CD14-positive monocyte (primary cell): ENCODE results near the gene SGMS1. TPM values are rescaled to one million over a fixed set of nuclear protein-coding genes. Genes with fewer than 3 reads are reported as not detected.
A peak's percentile ranks its signal among the peaks of the same experiment; 100 is the strongest.
"Not testable (repeated sequence)": the region's sequence is repeated elsewhere in the genome, so short reads cannot be mapped to it uniquely, and the experiment has no call there.

Experiments
- DNase-seq, 3 donors: peaks; one replicate each; pipeline ENCODE4 v3.0.0-alpha.2; 2011 to 2022
- H2AFZ ChIP-seq: 2 replicates; pipeline ENCODE4 v1.6.0; 2012; ENCODE audit warnings: mild to moderate bottlenecking, low read depth, low read length, inconsistent platforms; ENCODE audit not compliant: insufficient read depth, poor library complexity, severe bottlenecking
- H3K27ac ChIP-seq, 2 donors: 1 replicate in 1 of 2; 2 replicates in 1 of 2; pipeline ENCODE4 v1.5.1; 2012 to 2013; ENCODE audit warnings: low read length in 2 of 2, control low read depth in 1 of 2, inconsistent platforms in 1 of 2, low read depth in 1 of 2, mild to moderate bottlenecking in 1 of 2
- H3K27me3 ChIP-seq, 2 donors: one replicate each; pipeline versions ENCODE4 v1.6.0 to v1.6.1; 2011 to 2013; ENCODE audit warnings: low read length in 2 of 2; ENCODE audit not compliant: control insufficient read depth in 2 of 2, insufficient read depth in 2 of 2
- H3K36me3 ChIP-seq, 2 donors: replicated peaks in 1 of 2; 1 replicate in 1 of 2; 2 replicates in 1 of 2; pipeline versions ENCODE4 v1.5.1 to v1.6.1; 2012 to 2013; ENCODE audit warnings: low read length in 2 of 2, control low read depth in 1 of 2, inconsistent platforms in 1 of 2, mild to moderate bottlenecking in 1 of 2; ENCODE audit not compliant: insufficient read depth in 2 of 2, control insufficient read depth in 1 of 2
- H3K4me1 ChIP-seq, 2 donors: 1 replicate in 1 of 2; 2 replicates in 1 of 2; pipeline versions ENCODE4 v1.5.1 to v1.6.1; 2012 to 2013; ENCODE audit warnings: low read length in 2 of 2, control low read depth in 1 of 2, inconsistent platforms in 1 of 2, mild to moderate bottlenecking in 1 of 2, moderate library complexity in 1 of 2; ENCODE audit not compliant: insufficient read depth in 2 of 2, control insufficient read depth in 1 of 2
- H3K4me2 ChIP-seq: replicated peaks from 2 replicates; pipeline ENCODE3; 2012; ENCODE audit warnings: low read length, moderate library complexity, mild to moderate bottlenecking; ENCODE audit not compliant: poor library complexity, severe bottlenecking; ENCODE audit errors: extremely low read depth
- H3K4me3 ChIP-seq, 3 experiments: fragments of 200-600 bp in 1 of 3; sonication (generic) in 1 of 3; replicated peaks in 1 of 3; 1 replicate in 2 of 3; 2 replicates in 1 of 3; pipeline ENCODE4 v1.5.1; 2011 to 2013; ENCODE audit warnings: low read length in 3 of 3, mild to moderate bottlenecking in 3 of 3, control low read depth in 2 of 3, low read depth in 2 of 3, inconsistent platforms in 1 of 3, moderate library complexity in 1 of 3
- H3K79me2 ChIP-seq: 2 replicates; pipeline ENCODE4 v1.6.0; 2012; ENCODE audit warnings: mild to moderate bottlenecking, control low read depth, inconsistent platforms, low read length, moderate library complexity; ENCODE audit not compliant: insufficient read depth
- H3K9ac ChIP-seq: 2 replicates; pipeline ENCODE4 v1.6.0; 2017; ENCODE audit warnings: low read length, mild to moderate bottlenecking; ENCODE audit not compliant: insufficient read depth, poor library complexity, severe bottlenecking
- H3K9me3 ChIP-seq, 2 donors: replicated peaks in 1 of 2; 1 replicate in 1 of 2; 2 replicates in 1 of 2; pipeline versions ENCODE4 v1.5.1 to v1.6.1; 2012 to 2013; ENCODE audit warnings: low read length in 2 of 2, control low read depth in 1 of 2; ENCODE audit not compliant: control insufficient read depth in 1 of 2, insufficient read depth in 1 of 2
- H4K20me1 ChIP-seq: 2 replicates; pipeline ENCODE4 v1.6.0; 2012; ENCODE audit warnings: mild to moderate bottlenecking, low read length, control low read depth, moderate library complexity; ENCODE audit not compliant: insufficient read depth
- H3K27ac Mint-ChIP-seq, 7 donors: one replicate each; pipeline ENCODE4 v1.8.0; 2020; ENCODE audit warnings: mild to moderate bottlenecking in 7 of 7, mixed read lengths in 7 of 7, moderate library complexity in 6 of 7, inconsistent platforms in 2 of 7
- H3K27me3 Mint-ChIP-seq, 3 donors: one replicate each; pipeline ENCODE4 v1.8.0; 2021 to 2022; ENCODE audit warnings: low read depth in 3 of 3, mild to moderate bottlenecking in 3 of 3, mixed read lengths in 3 of 3, moderate library complexity in 3 of 3, inconsistent platforms in 1 of 3
- H3K36me3 Mint-ChIP-seq, 2 donors: one replicate each; pipeline ENCODE4 v1.8.0; 2020; ENCODE audit warnings: mixed read lengths in 2 of 2, inconsistent platforms in 1 of 2, mild to moderate bottlenecking in 1 of 2
- H3K4me1 Mint-ChIP-seq: one replicate; pipeline ENCODE4 v1.8.0; 2020; ENCODE audit warnings: mild to moderate bottlenecking, mixed read lengths
- H3K4me3 Mint-ChIP-seq, 2 donors: one replicate each; pipeline ENCODE4 v1.8.0; 2020; ENCODE audit warnings: mild to moderate bottlenecking in 2 of 2, mixed read lengths in 2 of 2, moderate library complexity in 1 of 2
- H3K9me3 Mint-ChIP-seq, 7 donors: one replicate each; pipeline ENCODE4 v1.8.0; 2020 to 2022; ENCODE audit warnings: mixed read lengths in 7 of 7, mild to moderate bottlenecking in 6 of 7, moderate library complexity in 6 of 7, inconsistent platforms in 2 of 7
- WGBS: methylation state at CpG from one replicate; pipeline ENCODE4 v1.1.5; 2013; ENCODE audit warnings: missing lambda C conversion rate; ENCODE audit not compliant: insufficient coverage; 5-methylcytosine and 5-hydroxymethylcytosine counted together
- intact Hi-C, 2 donors: fragments of 100-400 bp; cut with micrococcal nuclease; formaldehyde crosslinking; loops; one replicate each; pipeline versions ENCODE4 v1.15.0 to v1.15.1; 2023
- polyA plus RNA-seq, 3 donors: library from polyadenylated mRNA; depleted of rRNA in 1 of 3; unstranded in 2 of 3; stranded (reverse) in 1 of 3; fragments of 300-500 nt in 2 of 3; fragments of >200 nt in 1 of 3; fragmentation: Illumina TruSeq in 2 of 3; gene quantifications; 1 replicate in 2 of 3; 2 replicates in 1 of 3; pipeline ENCODE4 v1.2.3, GENCODE V29; 2012 to 2021
- TF ChIP-seq, protein P1 (sequence below): fragments of 200-600 bp; IDR thresholded peaks from one replicate; pipeline ENCODE4 v1.8.0; 2022; ENCODE audit warnings: antibody characterized with exemption, mild to moderate bottlenecking

Gene SGMS1
- polyA plus RNA-seq, 3 donors, result 19.5 to 20.6 (median 20.4) TPM

DNA sequence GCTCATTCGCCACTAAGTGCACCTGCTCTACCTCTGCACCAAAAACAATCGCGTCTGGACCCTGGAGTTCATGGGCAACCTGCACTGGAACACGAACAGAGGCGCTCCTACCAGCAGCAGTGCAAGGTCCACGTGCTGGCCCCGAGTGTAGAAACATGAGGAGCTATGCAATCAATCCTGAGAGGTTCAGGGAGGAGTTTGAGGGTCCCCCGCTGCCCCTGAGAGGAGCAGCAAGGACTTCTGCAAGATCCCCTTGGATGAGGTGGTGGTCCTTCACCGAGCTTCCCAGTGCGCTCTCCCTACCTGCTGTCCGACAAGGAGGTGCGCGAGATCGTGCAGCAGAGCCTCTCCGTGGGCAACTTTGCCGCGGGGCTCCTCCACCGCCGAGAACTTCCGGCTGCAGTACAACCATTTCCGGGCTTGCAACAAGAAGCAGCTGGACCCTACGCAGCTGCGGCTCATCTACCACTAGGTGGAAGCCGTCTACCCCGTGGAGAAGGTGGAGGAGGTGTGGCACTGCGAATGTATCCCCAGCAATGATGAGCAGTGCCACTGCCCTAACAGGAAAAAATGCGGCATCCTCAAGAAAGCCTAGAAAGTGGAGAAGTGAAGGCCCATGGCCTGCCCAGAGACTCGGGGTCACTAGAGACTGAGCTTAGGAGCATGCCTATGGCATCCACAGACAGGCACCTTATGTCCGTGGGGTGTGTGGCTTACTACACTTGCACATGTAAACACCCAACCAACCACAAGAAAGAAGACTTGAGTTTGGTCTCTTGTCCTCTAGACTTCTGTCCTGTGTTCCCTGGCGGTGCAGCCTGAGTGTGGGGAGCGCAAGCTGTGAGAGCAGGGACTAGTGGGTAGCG, 36.3 kb upstream of the SGMS1 start:
- not testable (repeated sequence) for H3K36me3 Mint-ChIP-seq, H3K9me3 Mint-ChIP-seq, H3K9ac ChIP-seq

DNA sequence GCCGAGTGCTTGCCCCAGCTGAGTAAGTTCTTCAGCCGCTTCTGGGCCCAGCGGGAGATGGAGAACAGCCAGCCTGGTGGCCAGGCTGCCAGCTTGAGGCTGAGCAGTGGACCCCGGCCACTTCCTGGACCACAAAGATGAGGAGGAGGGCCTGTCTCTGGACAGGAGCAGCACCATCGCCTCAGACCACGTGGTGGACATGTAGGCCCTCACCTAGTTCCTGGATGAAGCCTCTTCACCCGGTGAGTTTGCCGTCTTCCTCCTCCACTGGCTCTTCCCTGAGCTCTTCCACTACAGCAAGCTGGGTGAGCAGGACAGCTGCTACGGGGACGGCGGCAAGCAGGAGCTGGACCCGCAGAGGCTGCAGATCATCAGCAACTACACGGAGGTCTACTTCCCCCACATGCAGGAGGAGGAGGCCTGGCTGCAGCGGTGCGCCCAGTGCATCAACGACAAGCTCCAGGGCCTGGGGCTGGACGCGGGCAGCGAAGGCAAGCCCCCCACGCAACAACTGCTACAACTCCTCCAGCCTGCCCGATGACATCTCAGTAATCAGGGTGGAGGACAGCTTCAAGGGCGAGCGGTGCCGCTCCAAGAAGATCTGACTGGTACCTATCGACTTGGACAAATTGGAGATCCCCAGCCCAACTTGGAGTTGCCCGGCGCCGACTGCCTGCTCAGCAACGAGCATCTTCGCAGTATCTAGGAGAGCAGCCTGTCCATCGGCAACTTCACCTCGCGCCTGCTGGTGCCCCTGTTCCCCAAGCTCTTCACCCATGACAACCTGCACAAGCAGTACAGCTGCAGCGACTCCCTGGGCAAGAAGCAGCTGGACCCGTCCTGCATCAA, 35.5 kb upstream of the SGMS1 start:
- H3K27me3 Mint-ChIP-seq, H3K9me3 ChIP-seq, H3K27ac Mint-ChIP-seq, H3K27ac ChIP-seq, H3K4me1 ChIP-seq, H3K36me3 Mint-ChIP-seq, H3K4me2 ChIP-seq, DNase-seq, H3K36me3 ChIP-seq, H3K9me3 Mint-ChIP-seq, H3K4me1 Mint-ChIP-seq, H3K79me2 ChIP-seq, H2AFZ ChIP-seq, H3K27me3 ChIP-seq, intact Hi-C loops, H3K9ac ChIP-seq, H4K20me1 ChIP-seq: not testable (repeated sequence)
- WGBS, result 98% methylated on average over 26 of the region's 35 CpGs
- H3K4me3 Mint-ChIP-seq, result peak overlapping the region; percentile 80 to 94
- H3K4me3 ChIP-seq, result peak overlapping the region in 1 of 3 experiments; percentile 57

More for the DNA sequence above, 36.3 kb upstream of the SGMS1 start:
- peak overlapping the region in 1 of 3 experiments; percentile 57 for H3K4me3 ChIP-seq
- H3K27ac ChIP-seq, H3K36me3 ChIP-seq, H3K27me3 Mint-ChIP-seq, H3K4me2 ChIP-seq, H3K4me1 Mint-ChIP-seq, intact Hi-C loops, H2AFZ ChIP-seq, H3K9me3 ChIP-seq, H3K27me3 ChIP-seq, H3K4me1 ChIP-seq, H4K20me1 ChIP-seq, H3K79me2 ChIP-seq: not testable (repeated sequence)
- Mint-ChIP-seq H3K4me3 (peak overlapping the region; percentile 80 to 94), H3K27ac (peak overlapping the region in 2 of 7 donors; percentile 33 to 50)
- TF ChIP-seq, protein P1, sequence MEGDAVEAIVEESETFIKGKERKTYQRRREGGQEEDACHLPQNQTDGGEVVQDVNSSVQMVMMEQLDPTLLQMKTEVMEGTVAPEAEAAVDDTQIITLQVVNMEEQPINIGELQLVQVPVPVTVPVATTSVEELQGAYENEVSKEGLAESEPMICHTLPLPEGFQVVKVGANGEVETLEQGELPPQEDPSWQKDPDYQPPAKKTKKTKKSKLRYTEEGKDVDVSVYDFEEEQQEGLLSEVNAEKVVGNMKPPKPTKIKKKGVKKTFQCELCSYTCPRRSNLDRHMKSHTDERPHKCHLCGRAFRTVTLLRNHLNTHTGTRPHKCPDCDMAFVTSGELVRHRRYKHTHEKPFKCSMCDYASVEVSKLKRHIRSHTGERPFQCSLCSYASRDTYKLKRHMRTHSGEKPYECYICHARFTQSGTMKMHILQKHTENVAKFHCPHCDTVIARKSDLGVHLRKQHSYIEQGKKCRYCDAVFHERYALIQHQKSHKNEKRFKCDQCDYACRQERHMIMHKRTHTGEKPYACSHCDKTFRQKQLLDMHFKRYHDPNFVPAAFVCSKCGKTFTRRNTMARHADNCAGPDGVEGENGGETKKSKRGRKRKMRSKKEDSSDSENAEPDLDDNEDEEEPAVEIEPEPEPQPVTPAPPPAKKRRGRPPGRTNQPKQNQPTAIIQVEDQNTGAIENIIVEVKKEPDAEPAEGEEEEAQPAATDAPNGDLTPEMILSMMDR, result peak; percentile 17
- DNase-seq, result peak in 2 of 3 donors; percentile 28 to 39
- 27% methylated on average over 24 of the region's 32 CpGs for WGBS
